Measurements from ENCODE around the gene TNRC6C.

Gene TNRC6C

DNA sequence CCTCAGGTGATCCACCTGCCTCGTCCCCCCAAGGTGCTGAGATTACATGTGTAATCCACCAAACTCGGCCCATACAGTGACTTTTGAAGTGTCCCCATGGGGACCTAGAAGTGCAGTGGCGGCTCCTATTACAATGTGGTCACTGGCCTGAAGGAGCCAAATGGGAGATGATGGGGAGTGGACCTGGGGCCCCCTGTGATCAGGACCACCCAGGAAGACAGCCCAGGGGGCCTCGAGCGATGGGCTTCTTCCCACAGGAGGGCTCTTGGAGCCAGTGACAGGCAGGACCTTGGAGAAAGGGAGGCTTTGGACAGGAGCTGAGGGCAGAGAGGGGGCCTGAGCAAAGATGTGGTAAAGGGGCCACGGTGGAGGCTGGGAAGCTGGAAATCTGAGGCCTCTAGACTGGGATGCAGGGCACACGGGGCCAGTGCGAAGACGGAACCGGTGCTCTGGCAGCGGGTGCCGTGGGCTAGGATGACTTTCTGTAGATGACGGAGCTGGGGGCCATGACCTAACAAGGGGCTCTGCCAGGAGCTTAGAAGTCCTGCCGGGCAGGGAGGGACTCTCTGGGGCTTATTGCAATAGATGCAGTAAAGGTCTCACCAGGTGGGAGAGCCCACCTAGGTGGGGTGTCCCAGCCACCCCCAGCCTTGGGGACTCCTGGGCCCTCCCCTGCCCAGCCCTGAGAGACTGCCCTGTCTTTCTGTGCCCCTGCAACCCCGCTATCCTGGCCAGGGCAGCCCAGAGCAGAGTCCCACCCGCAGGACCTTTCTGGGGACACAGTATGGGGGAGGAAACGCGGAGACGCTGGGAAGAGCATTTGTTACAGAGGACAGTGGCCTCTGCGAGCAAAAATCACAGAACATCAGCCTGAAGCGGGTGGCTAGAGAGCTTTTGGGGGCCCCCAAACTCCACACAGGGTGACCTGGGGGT is 185.0 kb downstream of the TNRC6C start:
- H3K27ac ChIP-seq, result peak overlapping the region; percentile 73
- TF ChIP-seq, protein P1, sequence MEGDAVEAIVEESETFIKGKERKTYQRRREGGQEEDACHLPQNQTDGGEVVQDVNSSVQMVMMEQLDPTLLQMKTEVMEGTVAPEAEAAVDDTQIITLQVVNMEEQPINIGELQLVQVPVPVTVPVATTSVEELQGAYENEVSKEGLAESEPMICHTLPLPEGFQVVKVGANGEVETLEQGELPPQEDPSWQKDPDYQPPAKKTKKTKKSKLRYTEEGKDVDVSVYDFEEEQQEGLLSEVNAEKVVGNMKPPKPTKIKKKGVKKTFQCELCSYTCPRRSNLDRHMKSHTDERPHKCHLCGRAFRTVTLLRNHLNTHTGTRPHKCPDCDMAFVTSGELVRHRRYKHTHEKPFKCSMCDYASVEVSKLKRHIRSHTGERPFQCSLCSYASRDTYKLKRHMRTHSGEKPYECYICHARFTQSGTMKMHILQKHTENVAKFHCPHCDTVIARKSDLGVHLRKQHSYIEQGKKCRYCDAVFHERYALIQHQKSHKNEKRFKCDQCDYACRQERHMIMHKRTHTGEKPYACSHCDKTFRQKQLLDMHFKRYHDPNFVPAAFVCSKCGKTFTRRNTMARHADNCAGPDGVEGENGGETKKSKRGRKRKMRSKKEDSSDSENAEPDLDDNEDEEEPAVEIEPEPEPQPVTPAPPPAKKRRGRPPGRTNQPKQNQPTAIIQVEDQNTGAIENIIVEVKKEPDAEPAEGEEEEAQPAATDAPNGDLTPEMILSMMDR (conservative IDR thresholded peaks at IDR 0.05), result no peak

DNA sequence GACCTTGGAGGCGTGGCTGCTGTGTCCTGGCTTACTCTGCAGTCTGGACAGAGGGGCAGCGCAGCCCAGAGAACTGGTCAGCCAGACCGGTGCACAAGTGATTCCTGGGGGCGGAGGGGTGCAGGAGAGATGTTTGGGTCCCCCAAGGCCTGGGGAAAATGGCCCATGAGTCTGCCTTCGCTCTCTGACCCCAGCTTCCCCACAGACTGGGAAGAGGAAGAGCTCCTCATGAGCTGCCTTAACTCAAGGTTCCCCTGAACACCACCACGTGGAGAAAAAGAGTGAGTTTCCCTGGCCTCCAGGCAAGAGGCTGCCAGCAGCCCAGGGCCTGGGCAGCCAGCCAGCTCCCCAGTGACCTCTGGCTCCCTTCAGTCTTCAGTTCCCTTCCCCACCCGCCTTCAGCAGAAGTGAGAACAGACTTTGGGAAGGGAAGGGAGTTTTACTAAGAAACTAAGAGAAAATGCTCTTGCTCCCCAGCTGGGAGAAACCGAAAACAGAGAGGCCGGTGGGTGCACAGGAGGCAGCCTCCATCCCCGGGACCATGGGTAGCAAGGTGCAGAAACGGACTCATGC is 185.7 kb downstream of the TNRC6C start:
- H3K27ac ChIP-seq, result peak overlapping the region; percentile 73
- TF ChIP-seq, protein P1 (conservative IDR thresholded peaks at IDR 0.05), result 0 out of 2 replicates have a peak, but pooled peaks have one; percentile 9

GRCh38 chr17:78144736-78145641 is 186.5 kb downstream of the TNRC6C start:
- H3K27ac ChIP-seq, result peak overlapping the region; percentile 73
- TF ChIP-seq, protein P1 (conservative IDR thresholded peaks at IDR 0.05), result no peak

DNA sequence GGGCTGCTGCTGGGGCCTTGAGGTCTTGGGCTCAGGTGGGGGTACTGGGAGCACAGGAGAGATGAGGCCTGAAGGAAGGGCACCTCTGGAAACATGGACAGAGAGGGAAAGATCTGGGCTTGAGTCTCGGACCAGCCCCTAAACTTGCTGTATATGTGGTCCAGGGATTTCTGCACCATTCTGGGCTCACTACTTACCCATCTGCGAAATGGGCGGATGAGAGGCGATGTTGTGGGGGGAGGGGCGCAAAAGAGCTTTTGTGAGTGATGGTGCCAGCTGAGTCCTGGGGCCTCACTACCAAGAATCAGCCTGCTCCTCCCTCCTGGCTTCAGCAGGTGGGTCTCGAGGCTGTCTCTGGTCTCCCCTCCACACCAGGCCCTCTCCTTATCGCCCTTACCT is 188.0 kb downstream of the TNRC6C start:
- TF ChIP-seq, protein P1 (conservative IDR thresholded peaks at IDR 0.05), result no peak
- no peak overlapping the region for H3K27ac ChIP-seq

DNA sequence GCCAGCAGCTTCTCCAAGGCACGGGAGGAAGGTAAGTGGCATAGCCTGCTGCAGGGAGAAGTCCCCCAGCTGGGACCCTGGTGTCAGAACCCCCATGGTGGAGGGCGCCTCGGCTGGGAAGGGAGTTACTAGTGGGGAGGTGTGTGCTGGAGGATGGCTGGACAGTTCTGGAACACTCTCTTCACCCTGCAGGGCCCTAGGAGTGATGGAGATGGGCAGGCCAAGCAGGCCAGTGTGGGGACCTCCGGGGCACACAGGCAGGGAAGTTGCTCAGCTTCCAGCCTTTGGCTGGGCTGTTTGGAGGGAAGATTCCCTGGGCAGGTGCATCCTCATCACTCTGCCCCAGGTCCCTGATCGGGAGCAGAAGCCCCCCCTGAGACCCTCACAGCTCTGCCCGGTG is 188.4 kb downstream of the TNRC6C start:
- TF ChIP-seq, protein P1 (conservative IDR thresholded peaks at IDR 0.05), result no peak
- peak overlapping the region; percentile 9; the same call in 1 of the 2 replicates for H3K27ac ChIP-seq

GRCh38 chr17:78147315-78147998 is 189.0 kb downstream of the TNRC6C start:
- peak overlapping the region; percentile 9; the same call in 1 of the 2 replicates for H3K27ac ChIP-seq
- TF ChIP-seq, protein P1 (conservative IDR thresholded peaks at IDR 0.05), result no peak
